Measurements from ENCODE around the gene ATAD3C.
"Not testable (repeated sequence)": the region's sequence is repeated elsewhere in the genome, so short reads cannot be mapped to it uniquely, and the experiment has no call there.

ATAD3C gene, protein sequence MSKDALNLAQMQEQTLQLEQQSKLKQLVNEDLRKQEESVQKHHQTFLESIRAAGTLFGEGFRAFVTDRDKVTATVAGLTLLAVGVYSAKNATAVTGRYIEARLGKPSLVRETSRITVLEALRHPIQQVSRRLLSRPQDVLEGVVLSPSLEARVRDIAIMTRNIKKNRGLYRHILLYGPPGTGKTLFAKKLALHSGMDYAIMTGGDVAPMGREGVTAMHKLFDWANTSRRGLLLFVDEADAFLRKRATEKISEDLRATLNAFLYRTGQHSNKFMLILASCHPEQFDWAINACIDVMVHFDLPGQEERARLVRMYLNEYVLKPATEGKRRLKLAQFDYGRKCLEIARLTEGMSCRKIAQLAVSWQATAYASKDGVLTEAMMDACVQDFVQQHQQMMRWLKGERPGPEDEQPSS

GRCh38 chr1:1449099-1449739, at the start of gene ATAD3C:
TSS of gene ATAD3C (plus strand) at chr1:1449689. CDS start at chr1:1450684, 995 bp downstream.
- no peak for DNase-seq (ENCODE audit: low read depth)
- H3K4me3 ChIP-seq (ENCODE audit: low read depth, low read length): no peak within 1 kb of the TSS

GRCh38 chr1:1399872-1400575, 49.5 kb upstream of the ATAD3C start:
- peak overlapping the region; percentile 99 for H3K4me3 ChIP-seq (ENCODE audit: low read depth, low read length)
- DNase-seq (ENCODE audit: low read depth): no peak
- TF ChIP-seq CTCF (IDR thresholded peaks at IDR 0.05; ENCODE audit: control insufficient read depth, extremely low read depth, insufficient read depth): no peak

More at GRCh38 chr1:1449099-1449739, at the start of gene ATAD3C:
- no peak for TF ChIP-seq CTCF (IDR thresholded peaks at IDR 0.05; ENCODE audit: control insufficient read depth, extremely low read depth, insufficient read depth)

GRCh38 chr1:1400576-1401456, 48.7 kb upstream of the ATAD3C start:
- no peak for TF ChIP-seq CTCF (IDR thresholded peaks at IDR 0.05; ENCODE audit: control insufficient read depth, extremely low read depth, insufficient read depth)
- peak overlapping the region; percentile 99 for H3K4me3 ChIP-seq (ENCODE audit: low read depth, low read length)
- no peak for DNase-seq (ENCODE audit: low read depth)

DNA sequence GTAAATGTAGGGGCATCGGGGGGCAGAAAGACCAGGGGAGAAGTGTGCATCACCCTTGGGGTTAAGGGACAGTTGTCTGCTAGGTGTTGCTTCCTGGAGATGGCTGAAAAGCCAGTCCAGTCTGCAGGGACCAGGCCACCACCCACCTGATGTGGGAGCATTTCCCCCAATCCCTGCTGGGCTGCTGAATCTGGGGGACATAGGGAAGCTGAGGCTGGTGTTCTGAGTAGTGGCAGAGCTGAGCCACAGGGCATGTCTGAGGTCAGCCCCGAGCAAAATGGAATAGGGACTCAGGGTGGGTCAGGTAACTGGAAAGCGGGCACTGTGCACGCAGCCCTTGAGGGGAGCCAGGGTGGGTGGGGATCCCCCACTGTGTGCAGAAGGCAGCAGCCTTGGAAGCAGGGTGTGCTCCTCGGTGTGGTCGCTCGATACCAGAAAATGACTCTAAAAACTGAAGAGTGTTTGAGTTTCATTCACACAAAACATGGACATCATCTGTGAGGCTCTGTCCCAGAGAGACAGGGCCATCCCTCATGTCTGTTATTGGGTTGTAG, 48.0 kb upstream of the ATAD3C start:
- TF ChIP-seq CTCF (IDR thresholded peaks at IDR 0.05; ENCODE audit: control insufficient read depth, extremely low read depth, insufficient read depth): no peak
- DNase-seq (ENCODE audit: low read depth): no peak
- H3K4me3 ChIP-seq (ENCODE audit: low read depth, low read length): no peak overlapping the region

DNA sequence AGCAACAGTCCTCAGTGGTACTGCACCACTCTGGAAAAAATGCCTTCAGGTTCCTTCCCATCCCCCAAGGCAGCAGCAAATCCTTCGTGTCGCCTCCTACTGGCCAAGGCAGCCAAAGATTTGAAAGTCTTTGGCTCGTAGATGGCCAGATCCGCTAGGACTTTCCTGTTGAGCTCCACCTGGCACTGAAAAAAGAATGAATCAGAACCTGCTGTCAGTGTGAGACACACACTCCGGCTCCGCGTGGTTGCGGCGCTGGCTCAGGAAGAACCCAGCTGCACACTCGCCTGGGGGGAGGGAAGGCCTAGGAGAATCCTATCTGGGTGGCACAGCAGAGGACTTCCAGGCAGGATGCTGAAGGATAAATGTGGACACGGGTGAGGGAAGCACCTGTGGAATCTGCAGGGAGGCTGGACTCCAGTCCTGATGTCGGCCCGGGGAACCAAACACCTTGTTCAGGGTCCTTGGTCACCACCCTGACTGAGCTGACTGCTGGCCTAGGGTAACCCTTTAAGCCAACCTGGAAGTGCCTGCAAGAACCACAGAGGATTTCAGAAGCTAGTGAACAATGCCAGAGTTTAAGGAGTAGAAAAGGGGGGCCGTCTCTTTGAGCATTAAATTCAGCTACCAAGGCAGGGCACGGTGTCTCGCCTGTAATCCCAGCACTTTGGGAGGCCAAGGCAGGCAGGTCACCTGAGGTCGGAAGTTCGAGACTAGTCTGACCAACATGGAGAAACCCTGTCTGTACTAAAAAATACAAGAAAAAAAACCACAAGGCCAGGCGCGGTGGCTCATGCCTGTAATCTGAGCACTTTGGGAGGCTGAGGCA, 47.2 kb upstream of the ATAD3C start:
- TF ChIP-seq CTCF (IDR thresholded peaks at IDR 0.05; ENCODE audit: control insufficient read depth, extremely low read depth, insufficient read depth): peak; percentile 84
- peak; percentile 45 for DNase-seq (ENCODE audit: low read depth)
- no peak overlapping the region for H3K4me3 ChIP-seq (ENCODE audit: low read depth, low read length)

DNA sequence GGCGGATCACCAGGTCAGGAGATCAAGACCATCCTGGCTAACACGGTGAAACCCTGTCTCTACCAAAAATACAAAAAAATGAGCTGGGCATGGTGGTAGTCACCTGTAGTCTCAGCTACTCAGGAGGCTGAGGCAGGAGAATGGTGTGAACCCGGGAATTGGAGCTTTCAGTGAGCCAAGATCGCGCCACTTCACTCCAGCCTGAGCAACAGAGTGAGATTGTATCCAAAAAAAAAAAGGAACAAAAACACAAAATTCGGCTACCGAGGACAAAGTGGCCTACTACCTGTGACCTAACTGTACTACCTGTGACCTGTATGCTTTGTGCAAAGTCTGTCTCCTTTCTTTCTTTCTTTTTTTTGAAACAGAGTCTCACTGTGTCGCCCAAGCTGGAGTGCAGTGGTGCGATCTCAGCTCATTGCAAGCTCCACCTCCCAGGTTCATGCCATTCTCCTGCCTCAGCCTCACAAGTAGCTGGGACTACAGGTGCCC, 46.5 kb upstream of the ATAD3C start:
- not testable (repeated sequence) for H3K4me3 ChIP-seq (ENCODE audit: low read depth, low read length); DNase-seq (ENCODE audit: low read depth)

All from LNCaP clone FGC (cell line).